ENCODE measurements around the gene ADGRE1.

ADGRE1 gene

DNA sequence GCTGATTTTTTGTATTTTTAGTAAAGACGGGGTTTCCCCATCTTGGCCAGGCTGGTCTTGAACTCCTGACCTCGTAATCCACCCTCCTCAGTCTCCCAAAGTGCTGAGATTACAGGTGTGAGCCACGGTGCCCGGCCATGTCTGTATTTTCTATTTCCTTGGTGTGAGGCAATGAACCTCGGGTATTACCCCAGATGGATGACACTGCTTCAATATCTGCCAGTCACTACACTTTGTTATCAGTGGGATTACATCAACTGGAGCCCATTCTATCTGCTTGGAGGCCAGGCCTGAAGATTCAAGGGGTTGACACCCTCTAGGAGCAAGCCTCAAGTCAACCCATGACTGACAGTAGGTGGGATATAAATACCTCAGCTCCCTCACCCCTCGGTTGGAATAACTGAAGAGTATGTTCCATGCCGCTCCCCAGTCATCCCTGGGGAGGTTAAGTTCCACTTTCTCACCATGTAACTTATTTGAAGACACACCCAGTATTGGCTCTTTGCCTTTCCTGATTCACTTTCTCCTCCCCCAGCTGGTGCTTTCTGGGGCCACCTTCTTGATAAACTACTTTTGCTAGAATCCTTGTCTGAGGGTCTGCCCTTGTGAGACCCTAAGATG is 992 bp upstream of the ADGRE1 start:
- DNase-seq: no peak

DNA sequence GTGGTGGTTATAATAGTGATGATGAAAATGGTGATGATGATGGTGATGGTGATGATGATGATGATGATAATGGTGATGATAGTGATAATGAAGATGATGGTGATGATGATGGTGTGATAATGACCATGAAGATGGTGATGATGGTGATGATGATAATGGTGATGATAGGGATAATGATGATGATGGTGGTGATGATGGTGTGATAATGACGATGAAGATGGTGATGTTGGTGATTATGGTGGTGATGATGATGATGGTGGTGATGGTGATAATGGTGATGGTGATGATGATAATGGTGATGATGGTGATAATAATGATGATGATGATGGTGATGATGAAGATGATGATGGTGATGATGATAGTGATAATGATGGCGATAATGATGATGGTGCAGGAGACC is 1.6 kb downstream of the ADGRE1 start:
- DNase-seq: no peak

DNA sequence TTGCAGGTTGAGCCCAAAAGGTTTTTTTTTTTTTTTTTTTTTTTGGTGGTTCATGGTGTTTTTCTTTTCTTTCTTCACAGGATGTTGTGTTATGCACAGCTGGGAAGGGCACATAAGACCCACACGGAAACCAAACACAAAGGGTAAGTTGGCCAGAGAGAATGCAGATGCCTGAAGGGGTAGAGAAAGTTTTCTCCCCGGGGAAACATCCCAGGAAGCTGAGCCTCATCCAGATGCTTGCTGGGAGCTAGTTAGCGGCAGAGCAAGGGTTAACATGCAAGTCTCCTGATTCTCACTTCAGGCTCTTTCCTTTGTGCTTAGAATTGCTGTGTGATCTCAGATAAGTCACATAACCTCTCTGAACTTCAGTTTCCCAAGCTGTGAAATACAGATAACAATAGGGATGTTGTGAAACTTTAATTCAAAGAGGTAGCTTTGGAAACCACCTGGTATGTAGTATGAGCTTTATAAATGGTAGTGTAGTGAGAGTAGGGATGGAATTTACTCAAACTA is 3.1 kb downstream of the ADGRE1 start:
- no peak for DNase-seq

DNA sequence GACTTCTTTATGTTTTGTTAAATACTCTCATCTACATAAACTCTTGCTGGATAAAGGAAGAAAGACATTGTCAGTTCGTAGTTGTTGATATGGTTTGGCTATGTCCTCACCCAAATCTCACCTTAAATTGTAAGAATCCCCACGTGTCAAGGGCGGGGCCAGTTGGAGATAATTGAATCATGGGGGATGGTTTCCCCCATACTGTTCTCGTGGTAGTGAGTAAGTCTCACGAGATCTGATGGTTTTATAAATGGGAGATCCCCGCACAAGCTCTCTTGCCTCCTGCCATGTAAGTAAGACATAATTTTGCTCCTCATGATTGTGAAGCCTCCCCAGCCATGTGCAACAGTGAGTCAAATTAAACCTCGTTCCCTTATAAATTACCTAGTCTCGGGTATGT is 3.6 kb downstream of the ADGRE1 start:
- peak; percentile 40 for DNase-seq

DNA sequence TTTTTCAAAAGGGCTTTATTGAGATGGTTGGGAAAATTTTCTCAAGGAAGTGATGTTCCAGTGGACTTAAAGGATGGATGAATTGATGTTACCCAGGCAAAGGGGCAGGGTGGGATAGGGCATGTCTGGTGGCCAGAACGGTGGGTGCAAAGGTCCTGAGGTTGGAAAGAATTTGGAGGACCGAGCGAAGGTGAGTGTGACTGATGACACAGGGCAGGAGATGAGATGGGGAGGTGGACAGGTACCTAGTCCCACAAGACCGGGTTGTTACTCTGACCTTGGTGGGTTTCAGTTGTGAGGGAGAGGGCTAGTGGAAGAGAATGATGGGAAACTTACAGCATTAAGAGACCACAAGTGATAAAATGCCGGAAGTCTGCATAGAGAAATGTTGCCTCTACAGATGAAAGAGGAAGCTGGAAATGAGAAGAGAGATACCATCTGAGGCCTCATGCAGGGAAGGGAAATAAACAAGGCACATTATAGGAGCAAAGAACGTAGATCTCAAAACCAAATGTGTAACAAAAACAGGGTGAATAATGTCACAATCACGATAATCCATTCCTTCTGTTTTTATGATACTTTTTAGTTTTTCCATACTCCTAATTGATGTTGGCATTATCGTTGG is 4.5 kb downstream of the ADGRE1 start:
- DNase-seq: no peak

DNA sequence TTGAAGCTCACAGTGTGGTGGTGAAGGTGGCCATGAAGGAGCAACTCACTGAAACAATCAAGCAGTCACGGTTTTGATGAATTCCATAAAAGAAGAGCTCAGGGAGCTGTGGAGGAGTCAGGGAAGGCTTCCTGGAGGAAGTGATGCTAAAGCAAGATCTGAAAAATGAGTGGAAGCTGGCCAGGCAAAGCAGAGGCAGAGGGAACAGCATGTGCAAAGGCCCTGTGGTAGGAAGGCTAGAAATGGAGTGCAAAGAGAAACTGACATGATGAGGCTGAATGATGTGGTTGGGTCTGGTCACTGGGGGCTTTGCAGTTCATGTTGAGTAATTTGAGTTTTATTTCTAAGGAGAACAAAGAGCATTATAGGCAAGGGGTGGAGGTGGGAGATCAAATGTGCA is 6.9 kb downstream of the ADGRE1 start:
- no peak for DNase-seq

DNA sequence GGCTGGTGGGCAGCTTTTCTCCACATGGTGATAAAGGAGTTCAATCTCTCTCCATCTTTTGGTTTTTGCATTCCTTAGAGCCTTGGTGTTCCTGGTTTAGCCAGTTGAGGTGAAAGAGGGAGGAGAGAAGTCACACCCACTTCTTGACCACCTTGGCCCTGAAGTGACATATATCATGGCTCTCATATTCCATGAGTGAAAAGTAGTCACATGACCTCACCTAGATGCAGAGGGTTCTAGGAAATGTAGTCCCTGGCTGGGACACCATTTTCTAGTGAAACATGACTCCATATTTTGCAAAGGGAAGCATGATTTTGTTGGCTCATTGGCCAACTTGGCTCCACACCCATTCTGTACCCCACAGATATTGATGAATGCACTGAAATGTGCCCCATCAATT is 16.1 kb downstream of the ADGRE1 start:
- no peak for DNase-seq

DNA sequence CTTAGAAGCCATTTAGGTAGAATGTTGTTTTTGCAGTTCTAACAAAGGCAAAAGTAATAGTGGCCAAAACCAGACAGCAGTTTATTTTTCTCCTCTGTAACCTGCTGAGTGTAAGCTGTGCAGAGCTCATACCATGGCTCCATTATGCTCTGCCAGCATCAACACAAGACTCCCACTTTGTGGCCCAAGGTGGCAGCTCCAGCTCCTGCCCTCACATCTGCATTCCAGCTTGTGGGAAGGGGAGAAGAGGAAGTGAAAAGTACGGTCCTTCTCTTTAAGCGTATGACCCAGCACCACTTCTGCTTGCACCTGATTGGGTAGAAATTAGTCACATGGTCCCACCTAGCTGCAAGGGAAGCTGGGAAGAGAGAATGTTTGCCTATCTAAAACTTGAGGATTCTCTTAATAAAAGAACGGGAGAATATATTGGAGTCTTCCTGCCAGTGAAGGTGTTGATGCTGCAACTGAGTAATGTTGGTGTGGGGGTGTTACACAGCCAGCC is 19.2 kb downstream of the ADGRE1 start:
- no peak for DNase-seq

DNA sequence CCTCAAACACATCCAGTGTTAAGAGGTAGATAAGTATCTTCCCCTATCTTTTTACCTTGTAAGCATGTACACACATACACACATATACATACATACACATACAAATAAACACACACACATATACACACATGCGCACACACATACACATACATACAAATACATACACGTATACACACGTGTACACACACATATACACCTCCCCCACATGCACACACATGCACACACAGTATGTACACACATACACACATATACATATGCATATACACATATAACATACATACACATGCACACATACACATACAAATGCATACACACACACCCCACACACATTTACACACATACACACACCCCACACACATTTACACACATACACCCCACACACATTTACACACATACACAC is 24.1 kb downstream of the ADGRE1 start:
- DNase-seq: no peak

DNA sequence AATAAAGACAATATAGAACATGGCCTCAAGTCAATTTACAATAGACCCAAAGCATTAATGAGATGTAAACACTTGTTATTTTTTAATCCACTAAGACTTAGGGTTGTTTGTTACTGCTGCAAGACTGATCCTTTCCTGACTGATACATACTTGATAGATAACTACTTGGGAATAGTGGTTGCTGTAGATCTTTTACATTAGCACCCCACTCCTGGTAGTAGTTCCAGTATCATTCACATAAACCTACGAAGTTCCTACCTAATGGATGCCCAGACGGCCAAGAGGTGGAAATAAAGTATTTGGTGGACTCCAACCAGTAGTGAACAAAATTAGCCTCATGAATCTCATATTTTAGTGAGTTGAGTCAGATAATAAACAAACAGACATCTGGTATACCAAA is 26.9 kb downstream of the ADGRE1 start:
- DNase-seq: no peak

DNA sequence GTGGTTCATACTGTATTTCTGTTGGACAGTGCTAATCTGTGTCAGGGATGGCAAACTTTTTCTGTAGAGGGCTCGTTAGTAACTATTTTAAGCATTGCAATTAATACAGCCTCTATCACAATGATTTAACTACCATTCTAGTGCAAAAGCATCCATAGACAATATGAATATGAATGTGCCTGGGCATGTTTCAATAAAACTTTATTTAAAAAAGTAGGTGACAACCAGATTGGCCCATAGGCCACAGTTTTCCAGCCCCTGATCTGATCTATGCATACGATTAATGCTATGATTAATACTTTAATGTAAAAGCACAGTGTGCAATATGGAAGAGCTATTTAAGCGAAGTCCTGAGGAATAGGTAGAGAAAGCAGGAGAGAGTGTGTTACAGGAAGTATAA is 29.6 kb downstream of the ADGRE1 start:
- no peak for DNase-seq

DNA sequence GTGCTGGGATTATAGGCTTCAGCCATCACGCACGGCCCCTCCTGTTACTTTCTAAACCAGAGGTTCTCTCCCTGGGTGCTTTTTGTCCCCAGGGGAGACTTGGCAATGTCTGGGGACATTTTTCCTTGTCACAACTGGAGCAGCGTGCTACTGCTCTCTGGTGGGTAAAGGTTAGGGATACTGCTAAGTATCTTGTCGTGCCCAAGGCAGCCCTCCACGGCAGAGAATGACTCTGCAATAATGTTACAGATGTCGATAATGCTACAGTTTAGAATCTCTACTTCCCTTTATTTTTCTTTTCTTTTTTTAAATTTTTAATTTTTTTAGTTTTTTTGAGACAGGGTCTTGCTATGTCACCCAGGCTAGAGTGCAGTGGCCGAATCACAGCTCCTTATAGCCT is 38.0 kb downstream of the ADGRE1 start:
- no peak for DNase-seq

DNA sequence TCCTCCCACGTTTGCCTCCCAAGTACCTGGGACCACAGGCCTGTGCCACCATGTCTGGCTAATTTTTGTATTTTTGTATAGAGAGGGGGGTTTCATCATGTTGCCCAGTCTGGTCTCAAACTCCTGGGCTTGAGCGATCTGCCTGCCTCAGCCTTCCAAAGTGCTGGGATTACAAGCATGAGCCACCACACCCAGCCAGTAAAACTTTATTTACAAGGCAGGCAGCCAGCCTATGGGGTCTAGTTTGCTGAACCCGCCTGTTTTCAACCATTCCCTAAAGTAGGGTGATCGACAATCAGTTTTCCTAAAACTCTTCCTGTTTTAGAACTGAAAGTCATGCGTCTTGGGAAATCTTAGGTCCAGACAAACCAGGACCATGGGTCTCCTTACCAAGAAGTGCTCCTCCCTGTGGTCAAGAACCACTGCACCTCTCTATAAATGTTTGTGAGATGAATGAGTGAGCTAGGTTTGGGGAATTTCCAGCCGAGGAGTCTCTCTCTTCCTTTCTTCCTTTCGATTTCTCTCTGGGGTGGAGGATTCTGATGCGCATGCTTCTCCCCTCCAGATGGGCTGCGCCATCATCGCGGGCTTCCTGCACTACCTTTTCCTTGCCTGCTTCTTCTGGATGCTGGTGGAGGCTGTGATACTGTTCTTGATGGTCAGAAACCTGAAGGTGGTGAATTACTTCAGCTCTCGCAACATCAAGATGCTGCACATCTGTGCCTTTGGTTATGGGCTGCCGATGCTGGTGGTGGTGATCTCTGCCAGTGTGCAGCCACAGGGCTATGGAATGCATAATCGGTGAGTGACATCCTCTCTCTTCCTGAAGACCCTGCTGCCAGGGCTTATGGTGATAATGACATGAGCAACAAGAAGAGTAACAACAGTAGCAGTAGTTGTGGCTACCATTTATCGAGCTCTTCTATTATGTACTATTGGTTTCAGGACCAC is 38.7 kb downstream of the ADGRE1 start:
- peak; percentile 45 for DNase-seq

DNA sequence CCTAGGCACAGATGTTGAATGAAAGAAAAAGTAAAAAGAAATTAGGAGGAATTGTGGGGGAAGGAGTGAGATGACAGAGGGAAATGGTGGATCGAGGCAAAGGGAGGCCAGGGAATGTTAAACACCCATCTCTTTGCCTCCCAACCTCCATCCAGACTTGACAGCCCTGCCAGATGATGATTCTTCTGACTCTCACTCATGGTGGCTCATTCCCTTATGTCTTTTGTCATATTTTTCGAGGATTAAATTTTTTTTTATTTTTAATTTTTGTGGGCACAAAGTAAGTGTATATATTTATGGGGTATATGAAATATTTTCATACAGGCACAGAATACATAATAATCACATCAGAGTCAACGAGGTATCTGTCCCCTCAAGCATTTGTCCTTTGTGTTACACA is 42.8 kb downstream of the ADGRE1 start:
- DNase-seq: no peak

DNA sequence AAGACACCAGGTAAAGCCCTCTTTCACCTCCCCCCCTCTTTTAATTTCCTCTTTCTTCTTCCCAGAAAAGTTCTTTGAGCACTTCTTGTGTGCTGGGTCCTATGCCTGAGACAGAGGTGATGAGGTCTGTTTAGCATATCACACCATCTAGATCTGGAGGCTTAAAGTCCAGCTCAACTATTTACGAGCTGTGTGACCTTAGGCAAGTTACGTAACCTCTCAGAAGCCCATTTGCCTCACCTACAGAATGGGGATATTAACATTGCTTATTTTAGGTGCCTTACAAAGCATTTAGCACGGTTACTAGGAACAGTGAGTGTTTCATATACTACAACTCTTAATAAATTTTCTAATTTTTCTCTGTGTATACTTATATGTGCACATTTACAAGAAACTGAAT is 47.7 kb downstream of the ADGRE1 start:
- no peak for DNase-seq

DNA sequence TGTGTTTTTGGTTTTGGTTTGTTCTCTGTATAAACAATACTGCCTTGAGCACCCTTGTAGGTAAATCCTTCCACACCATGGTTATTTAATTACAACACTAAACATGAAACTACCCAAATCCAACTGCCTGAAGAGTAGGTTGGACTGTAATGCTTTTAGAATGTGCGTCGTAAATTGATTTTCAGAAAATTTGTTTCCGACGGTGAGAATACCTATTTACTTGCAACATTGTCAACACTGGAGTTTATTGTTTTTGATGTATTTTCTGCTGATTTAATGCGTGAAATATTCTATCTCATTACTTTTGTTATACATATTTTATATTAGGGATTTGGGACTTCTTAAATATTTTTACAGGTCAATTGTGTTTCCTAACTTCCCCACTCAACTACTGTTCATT is 48.2 kb downstream of the ADGRE1 start:
- DNase-seq: no peak

DNA sequence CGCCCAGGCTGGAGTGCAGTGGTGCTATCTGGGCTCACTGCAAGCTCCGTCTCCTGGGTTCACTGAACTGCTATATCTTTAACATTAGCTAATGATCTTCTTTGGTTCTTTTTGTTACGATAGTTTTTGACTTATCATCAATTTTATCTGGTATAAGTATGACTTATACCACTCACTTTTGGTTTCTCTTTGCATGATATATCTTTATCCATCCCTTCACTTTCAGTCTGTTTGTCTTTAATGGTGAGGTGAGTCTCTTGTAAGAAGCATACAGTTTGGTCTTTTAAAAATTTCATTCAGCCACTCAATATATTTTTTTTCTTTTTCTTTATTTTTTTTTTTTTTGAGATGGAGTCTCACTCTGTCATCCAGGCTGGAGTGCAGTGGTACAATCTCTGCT is 58.4 kb downstream of the ADGRE1 start:
- DNase-seq: no peak

DNA sequence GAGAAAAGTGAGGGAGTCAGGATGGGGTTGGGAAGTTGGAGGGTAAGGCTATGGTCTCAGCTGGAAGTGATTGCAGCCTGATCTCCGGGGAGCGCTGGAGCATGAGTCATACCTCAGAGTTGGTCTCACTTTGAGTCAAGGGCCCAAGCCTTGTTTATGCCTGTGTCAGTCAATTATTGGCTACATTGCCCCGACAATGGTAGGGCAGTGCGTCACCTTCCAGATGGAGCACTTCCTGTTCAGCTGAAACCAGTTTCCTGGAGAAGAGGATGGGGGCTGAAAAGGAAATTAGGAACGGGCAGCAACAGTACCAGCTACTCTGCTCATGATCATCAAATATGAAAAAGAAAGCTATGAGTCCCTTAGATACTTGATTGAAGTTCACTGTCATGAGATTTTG is 60.4 kb downstream of the ADGRE1 start:
- peak; percentile 38 for DNase-seq

DNA sequence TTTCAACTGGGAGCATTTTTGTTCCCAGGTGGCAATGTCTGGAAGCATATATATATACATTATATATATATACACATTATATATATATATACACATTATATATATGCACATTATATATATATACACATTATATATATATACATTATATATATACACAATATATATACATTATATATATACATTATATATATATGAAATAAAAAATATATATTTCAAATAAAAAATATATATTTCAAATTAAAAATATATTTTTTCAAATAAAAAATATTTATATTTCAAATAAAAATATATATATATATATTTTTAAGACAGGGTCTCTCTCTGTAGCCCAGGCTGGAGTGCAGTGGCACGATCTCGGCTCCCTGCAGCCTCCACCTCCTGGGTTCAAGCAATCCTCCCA is 61.5 kb downstream of the ADGRE1 start:
- DNase-seq: no peak

DNA sequence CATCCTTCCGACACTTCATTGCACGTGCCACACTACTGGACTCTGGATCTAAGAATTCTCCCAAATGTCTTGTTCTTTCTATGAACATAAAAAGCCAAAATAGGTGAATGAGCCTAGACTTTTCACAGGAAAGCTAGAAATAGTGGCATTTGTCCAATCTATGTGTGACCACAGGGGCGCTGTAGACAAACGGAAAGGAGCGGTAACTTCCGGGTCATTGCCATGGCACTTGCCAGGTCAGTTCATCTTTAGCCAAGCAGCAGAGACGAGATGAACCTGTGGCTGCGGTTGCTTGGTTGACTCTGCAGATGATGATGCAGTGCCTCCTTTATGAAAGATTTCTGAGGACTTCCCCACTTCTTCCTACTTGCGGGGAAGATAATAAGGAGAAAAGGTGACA is 65.6 kb downstream of the ADGRE1 start:
- DNase-seq: no peak

DNA sequence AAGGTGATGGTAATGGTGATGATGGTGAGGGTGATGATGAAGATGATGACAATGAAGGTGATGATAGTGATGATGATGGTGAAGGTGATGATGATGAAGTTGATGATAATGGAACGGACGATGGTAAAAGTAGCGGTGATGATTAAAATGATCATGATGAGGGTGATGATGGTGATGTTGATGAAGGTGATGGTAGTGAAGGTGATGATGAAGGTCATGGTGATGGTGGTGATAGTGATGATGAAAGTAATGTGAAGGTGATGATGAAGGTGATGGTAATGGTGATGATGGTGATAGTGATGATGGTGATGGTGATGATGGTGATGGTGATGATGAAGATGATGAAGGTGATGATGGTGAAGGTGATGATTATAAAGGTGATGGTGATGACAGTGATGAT is 67.7 kb downstream of the ADGRE1 start:
- no peak for DNase-seq

DNA sequence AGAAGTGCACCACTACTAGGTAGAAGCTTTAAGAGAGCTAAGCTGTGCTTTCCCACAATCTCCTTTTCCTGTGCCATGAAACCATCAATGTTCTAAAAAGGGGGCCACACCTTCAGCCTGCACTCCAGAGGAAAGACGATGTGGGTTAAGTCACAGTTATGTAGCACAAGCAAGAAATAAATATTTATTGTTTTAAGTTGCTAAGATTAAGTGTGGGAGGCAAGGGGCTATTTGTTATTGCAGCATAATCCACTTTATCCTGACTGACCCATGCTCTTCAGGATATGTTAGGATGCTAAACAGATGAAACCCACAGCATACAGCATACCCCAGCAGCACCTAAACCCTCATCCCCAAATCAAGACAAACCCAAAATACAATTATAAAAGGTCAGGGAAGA is 69.2 kb downstream of the ADGRE1 start:
- DNase-seq: no peak

DNA sequence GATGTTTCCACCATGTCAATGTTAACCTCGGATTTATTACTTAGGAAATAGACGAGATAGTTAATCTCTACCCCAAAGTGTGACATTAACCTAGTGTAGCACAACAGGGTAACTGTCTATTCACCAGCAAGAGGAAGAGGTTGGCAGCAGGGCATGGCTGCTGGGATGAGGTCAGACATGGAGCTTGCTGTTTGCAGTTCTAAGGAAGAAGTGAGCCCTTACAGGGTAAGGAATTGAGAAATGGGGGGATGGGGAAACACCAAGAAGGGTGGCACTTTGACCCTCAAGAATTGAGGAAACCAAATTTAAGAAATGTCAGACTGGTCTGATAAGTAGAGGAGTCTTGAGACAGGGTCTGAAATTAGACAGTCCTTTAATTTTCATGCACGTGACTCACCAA is 71.4 kb downstream of the ADGRE1 start:
- DNase-seq: no peak

All from activated CD4-positive, CD25-positive, alpha-beta regulatory T cell treated with anti-CD3 and anti-CD28 coated beads, Interleukin-2, amount 50 U/mL, for 72 hours (primary cell).